ENCODE measurements around the gene STAT1. TPM values are rescaled to one million over a fixed set of nuclear protein-coding genes. Genes with fewer than 3 reads are reported as not detected.

STAT1 gene
- total RNA-seq, 4 donors from 2014 or later, result 23.2 to 67.8 (median 52.2) TPM

- peaks cover 0 to 6% (median 3%) of the 10 kb centered on the region in 4 donors for H3K4me1 ChIP-seq
- no peaks in the 10 kb centered on the region for H3K36me3 ChIP-seq
- peak overlapping the region in 2 of 4 donors; percentile 41 to 50 for H3K27ac ChIP-seq
- DNase-seq, result no peak
- intact Hi-C loops (cut with DNase I; ENCODE audit: low total_unique reads), result no loop called here
- 60 to 65% methylated on average over 1 of the region's 1 CpG for WGBS, 2 donors (ENCODE audit: low coverage in 1 of 2)
- H3K9me3 ChIP-seq, result no peaks in the 10 kb centered on the region
- no peak for TF ChIP-seq CTCF (IDR thresholded peaks at IDR 0.05)
- TF ChIP-seq EP300 (IDR thresholded peaks at IDR 0.05; ENCODE audit: low read depth), result no peak
- TF ChIP-seq POLR2A (IDR thresholded peaks at IDR 0.05), result no peak
- TF ChIP-seq POLR2AphosphoS5 (IDR thresholded peaks at IDR 0.05), result no peak
- no peaks in the 10 kb centered on the region for H3K27me3 ChIP-seq
- H3K4me3 ChIP-seq, result no peak overlapping the region
- in situ Hi-C loops (cut with MboI; ENCODE audit: low pct_ligation_motif_present in 1 of 4, low pct_unique_long_range_greater_than_20kb in 1 of 4, low sequenced_read_pairs in 3 of 4), result loop anchor here (5.0 to 25.0 kb wide), 5 partner anchors 104 to 474 kb away; partner anchors contain the start of gene STAT4 (in 2 of the 4)
These were observed 36.6 kb upstream of the STAT1 start for GRCh38 chr2:191050640-191050987.

GRCh38 chr2:191049728-191050639 is 36.0 kb upstream of the STAT1 start:
- TF ChIP-seq POLR2AphosphoS5 (IDR thresholded peaks at IDR 0.05) (no peak), POLR2A (IDR thresholded peaks at IDR 0.05) (no peak), CTCF (IDR thresholded peaks at IDR 0.05) (no peak)
- WGBS, 2 donors (ENCODE audit: low coverage in 1 of 2), result 58 to 59% methylated on average over 4 of the region's 4 CpGs
- DNase-seq, result no peak
- Histone ChIP-seq H3K27me3 (no peaks in the 10 kb centered on the region), H3K4me3 (no peak overlapping the region), H3K36me3 (no peaks in the 10 kb centered on the region), H3K9me3 (no peaks in the 10 kb centered on the region), H3K4me1 (peaks cover 0 to 6% (median 3%) of the 10 kb centered on the region in 4 donors), H3K27ac (peak overlapping the region in 2 of 4 donors; percentile 41 to 50)
- in situ Hi-C loops (cut with MboI; ENCODE audit: low pct_ligation_motif_present in 1 of 4, low pct_unique_long_range_greater_than_20kb in 1 of 4, low sequenced_read_pairs in 3 of 4), result loop anchor here (5.0 to 25.0 kb wide), 5 partner anchors 105 to 475 kb away; partner anchors contain the start of gene STAT4 (in 2 of the 4)
- intact Hi-C loops (cut with DNase I; ENCODE audit: low total_unique reads), result no loop called here

DNA sequence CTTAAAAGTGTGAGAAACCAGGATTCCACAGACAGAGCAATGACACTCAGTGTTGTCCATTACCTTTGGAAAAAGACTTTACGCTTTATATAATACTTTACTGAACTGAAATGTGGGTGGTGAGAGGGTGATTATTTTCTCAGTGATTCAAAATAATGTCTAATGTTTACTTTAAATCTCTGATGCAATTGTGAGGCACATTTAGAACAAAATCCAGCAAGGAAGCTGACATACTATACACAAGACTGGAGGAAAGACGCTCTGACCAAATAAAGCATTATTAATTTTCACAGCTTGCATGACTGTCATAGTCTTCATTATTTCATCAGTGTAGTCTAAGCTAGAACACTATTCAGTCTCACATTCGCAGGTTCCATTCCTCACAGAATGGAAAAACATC is 34.1 kb upstream of the STAT1 start:
- 94 to 96% methylated on average over 3 of the region's 3 CpGs for WGBS, 2 donors (ENCODE audit: low coverage in 1 of 2)
- Histone ChIP-seq H3K9me3 (no peaks in the 10 kb centered on the region), H3K4me3 (no peak overlapping the region), H3K4me1 (peaks cover 0 to 6% (median 3%) of the 10 kb centered on the region in 4 donors), H3K36me3 (no peaks in the 10 kb centered on the region), H3K27ac (no peak overlapping the region), H3K27me3 (no peaks in the 10 kb centered on the region)
- DNase-seq, result no peak
- TF ChIP-seq POLR2AphosphoS5 (IDR thresholded peaks at IDR 0.05) (no peak), EP300 (IDR thresholded peaks at IDR 0.05; ENCODE audit: low read depth) (no peak), CTCF (IDR thresholded peaks at IDR 0.05) (no peak), POLR2A (IDR thresholded peaks at IDR 0.05) (no peak)
- intact Hi-C loops (cut with DNase I; ENCODE audit: low total_unique reads) (no loop called here), in situ Hi-C loops (cut with MboI; ENCODE audit: low pct_ligation_motif_present in 1 of 4, low pct_unique_long_range_greater_than_20kb in 1 of 4, low sequenced_read_pairs in 3 of 4) (no loop called here)

DNA sequence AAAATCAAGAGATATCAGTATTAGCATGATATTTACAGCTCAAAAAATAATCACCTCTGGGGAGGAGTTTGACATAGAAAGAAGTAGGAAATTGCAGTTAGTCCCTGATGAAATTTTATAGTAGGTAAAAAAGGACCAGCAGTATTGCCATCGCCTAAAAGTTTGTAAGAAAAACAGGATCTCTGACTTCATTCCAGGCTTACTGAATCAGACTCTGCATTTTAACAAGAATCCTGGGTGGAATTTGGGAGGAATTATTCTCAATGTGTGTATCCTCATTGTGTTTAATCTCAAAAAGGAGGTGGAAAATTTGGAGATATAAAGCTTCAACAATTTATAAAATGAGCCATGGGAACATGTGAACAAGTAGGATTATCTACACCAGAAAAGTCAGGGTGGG is 31.2 kb upstream of the STAT1 start:
- no peak for DNase-seq
- no peaks in the 10 kb centered on the region for H3K27me3 ChIP-seq
- no peak overlapping the region for H3K4me3 ChIP-seq
- peaks cover 0 to 3% (median 0%) of the 10 kb centered on the region in 4 donors for H3K4me1 ChIP-seq
- intact Hi-C loops (cut with DNase I; ENCODE audit: low total_unique reads) (no loop called here), in situ Hi-C loops (cut with MboI; ENCODE audit: low pct_ligation_motif_present in 1 of 4, low pct_unique_long_range_greater_than_20kb in 1 of 4, low sequenced_read_pairs in 3 of 4) (no loop called here)
- WGBS, 2 donors (ENCODE audit: low coverage in 1 of 2), result 71 to 92% methylated on average over 1 of the region's 1 CpG
- H3K9me3 ChIP-seq, result no peaks in the 10 kb centered on the region
- H3K36me3 ChIP-seq, result no peaks in the 10 kb centered on the region
- TF ChIP-seq POLR2AphosphoS5 (IDR thresholded peaks at IDR 0.05) (no peak), EP300 (IDR thresholded peaks at IDR 0.05; ENCODE audit: low read depth) (no peak), CTCF (IDR thresholded peaks at IDR 0.05) (no peak), POLR2A (IDR thresholded peaks at IDR 0.05) (no peak)
- no peak overlapping the region for H3K27ac ChIP-seq
